GM21576 (cell line): ENCODE measurements around the gene MEP1B.
"Not testable (repeated sequence)": the region's sequence is repeated elsewhere in the genome, so short reads cannot be mapped to it uniquely, and the experiment has no call there.

Experiments
- ATAC-seq: cut with Tn5 transposase; IDR thresholded peaks from one replicate; pipeline ENCODE4 v1.9.1; 2021; ENCODE audit warnings: mild to moderate bottlenecking, moderate library complexity; ENCODE audit not compliant: unreplicated experiment

The MEP1B gene

DNA sequence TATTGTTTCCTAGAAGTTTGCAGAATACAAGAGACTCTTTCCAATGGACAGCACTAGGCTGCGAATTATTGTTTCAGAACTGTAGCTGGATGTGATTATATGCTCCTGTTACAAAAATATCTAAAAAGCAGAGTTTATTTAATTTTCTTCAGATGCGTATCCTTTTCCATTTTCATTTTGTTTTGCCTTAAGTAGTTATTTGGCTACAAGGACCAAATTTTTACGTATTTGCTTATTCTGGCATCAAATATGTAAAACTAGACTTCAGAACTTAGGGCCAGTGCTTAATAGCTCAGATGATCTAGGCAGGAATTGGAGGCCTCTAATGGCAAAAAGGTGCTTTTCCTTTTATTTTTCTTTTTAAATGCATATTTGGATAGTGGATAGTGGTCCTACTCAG, 18.7 kb downstream of the MEP1B start:
- no peak for ATAC-seq

- no peak for ATAC-seq
Observed at GRCh38 chr18:32209685-32210445, 20.0 kb downstream of the MEP1B start.

GRCh38 chr18:32213693-32214092, 23.9 kb downstream of the MEP1B start:
- no peak for ATAC-seq

GRCh38 chr18:32216390-32216789, 26.6 kb downstream of the MEP1B start:
- no peak for ATAC-seq

DNA sequence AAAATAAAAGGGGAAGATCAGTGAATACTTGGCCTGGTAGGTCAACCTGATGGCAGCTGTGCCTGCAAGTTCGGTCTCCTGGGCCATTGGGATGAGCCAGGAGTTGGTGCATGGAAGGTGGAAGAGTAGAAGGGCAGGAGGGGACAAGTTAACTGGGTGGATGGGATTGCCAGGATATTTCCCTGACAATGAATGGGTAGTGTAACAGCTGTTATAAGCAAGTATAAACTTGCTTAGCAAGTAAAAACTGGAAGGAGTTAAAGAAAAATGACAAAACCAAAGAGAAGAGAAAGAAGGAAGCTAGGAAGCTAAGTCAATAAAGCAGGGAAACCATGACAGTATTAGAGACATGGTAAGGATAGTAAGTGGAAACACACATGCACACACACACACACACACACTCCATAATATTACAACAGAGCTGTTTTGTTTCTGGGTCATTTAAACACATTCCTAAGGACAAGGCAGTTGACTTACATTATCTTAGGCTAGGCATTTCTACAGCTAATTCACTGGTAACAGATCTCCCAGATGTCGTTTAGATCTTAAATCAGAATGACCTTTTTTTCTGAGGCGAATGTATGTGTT, 29.7 kb downstream of the MEP1B start:
- ATAC-seq: no peak

GRCh38 chr18:32233348-32233747, 43.5 kb downstream of the MEP1B start:
- not testable (repeated sequence) for ATAC-seq

DNA sequence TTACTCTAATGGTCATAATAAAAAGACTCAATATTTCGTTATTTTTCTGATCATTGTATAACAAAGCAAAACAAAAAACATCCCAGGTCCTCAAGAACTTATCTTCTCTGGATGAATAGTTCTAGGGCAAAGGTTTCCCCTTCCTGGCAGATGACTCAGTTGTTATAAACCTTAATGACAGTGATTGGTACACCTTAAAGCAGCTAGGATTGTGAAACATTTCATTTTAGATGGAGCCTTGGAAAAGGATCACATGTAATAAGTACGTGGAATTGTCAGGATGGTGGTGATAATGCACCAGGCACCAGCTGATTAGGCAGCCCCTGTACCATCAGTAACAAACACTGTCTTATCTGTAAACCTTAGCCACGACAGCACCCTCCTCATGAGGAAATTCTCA, 47.2 kb downstream of the MEP1B start:
- no peak for ATAC-seq

- no peak for ATAC-seq
Observed at GRCh38 chr18:32238635-32239268, 48.9 kb downstream of the MEP1B start.

- ATAC-seq: no peak
Observed at GRCh38 chr18:32242395-32242794, 52.6 kb downstream of the MEP1B start.

DNA sequence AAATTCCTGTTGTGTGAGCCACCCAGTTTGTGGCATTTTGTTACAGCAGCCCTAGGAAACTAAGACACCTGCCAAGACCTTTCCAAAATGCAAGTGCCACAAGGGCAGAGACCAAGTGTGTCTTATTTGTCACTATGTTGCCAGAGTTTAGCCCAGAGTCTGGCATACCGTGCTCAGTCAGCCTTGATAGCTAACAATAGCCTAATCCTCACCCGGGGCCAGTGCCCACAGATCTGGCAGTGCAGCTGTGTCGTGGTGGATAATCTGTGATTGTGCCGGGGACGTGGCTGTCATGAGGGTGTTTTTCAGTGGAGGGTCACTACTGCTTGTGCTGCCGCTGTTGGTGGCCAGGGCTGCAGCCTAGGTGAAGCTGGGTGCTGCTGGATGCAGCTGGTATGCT, 53.5 kb downstream of the MEP1B start:
- no peak for ATAC-seq

DNA sequence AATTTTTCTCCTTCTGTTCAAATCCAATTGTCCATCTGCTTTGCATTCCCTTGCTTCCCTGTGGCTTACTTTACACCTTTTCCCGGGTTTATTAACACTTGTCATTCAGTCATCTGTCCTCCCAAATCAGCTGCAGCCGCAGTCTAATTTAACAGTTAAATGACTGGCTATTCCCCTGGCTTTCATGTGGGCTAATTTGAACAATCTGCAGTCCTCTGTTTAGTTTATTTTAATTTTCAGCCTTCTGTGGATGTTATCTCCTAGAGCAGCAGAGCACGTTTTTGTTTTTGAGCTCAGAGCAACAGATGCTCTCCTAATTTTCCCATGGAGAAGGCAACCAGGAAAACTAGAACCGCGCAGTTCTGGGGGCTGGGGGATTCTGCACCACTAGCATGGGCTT, 55.0 kb downstream of the MEP1B start:
- ATAC-seq: no peak

DNA sequence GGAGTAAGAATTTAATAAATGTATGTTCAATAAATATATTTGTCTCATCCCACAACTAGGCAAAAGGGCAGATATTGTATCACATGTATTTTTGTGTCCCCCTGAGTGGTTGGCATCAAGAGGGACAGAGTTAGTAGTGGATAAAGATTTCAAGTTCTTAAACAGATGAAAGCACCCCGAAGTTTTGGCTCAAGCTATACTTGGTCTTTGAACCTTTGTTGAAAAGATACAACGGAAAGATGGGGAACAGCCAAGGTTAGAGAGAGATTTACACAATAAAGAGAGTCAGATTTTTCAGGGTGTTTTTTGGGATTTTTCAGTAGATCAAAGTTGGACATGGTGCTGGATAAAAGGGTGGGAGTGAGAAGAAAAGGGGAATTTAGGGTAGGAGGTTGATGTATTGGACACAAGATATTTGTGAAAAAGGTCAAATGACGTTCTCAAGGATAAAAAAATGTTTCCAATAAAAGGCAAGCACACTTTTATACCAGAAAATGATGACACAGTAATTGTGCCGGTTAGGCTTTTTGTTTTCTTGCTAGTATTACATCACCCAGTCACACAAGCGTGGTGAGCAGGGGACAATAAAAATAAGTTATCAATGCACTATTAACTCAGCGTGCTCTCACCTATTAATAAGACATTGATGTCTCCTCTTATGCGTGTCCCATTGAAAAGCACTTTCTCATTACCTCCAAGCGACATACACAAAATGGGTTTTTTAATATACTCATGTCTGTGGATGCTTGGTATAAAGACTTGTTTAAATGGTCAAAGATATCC, 59.5 kb downstream of the MEP1B start:
- ATAC-seq: no peak

DNA sequence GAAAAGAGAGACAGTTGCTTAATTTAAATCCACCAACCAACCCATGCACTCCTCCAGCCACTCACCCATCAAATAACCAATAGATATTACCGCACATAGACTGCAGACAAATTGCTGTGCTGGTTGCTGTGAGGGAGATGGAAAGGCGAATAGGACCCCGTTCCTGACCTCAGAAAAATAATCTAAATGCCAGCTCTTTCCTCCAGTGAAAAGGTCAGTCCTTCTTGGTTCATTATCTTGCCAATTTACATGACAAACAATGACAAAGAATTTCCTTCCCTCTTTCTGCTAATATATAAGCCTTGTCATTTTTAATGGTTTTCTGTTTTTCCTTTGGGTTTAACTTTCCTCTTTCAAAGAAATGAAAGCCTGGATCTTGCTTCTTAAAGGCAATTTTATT, 61.6 kb downstream of the MEP1B start:
- no peak for ATAC-seq

DNA sequence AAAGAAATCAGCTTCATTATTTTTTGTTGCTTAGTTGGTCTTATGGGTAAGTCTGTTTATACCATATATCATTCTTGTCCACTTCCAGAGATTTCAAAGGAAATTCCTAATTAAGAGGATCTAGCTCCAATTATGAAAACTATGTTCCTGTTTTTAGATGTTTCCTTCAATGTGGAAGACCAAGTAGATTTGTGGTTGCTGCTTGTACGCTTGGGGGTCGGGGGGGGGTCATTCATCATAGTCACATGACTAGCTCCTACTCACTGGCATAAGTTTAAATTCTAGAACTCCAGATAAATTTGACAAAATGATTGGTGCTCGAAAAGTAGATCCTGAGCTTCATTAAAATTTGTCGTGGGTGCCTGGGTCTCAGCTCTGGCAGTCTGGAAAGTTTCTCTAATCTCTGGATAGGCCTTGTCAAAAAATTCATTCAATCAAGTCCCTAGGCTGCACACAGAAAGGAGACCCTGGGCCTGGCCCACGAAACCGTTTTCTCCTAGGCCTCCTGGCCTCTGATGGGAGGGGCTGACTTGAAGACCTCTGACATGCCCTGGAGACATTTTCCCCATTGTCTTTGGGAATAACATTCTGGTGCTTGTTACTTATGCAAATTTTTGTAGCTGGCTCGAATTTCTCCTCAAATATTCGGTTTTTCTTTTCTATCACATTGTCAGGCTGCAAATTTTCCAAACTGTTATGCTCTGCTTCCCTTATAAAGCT, 62.5 kb downstream of the MEP1B start:
- ATAC-seq: no peak

DNA sequence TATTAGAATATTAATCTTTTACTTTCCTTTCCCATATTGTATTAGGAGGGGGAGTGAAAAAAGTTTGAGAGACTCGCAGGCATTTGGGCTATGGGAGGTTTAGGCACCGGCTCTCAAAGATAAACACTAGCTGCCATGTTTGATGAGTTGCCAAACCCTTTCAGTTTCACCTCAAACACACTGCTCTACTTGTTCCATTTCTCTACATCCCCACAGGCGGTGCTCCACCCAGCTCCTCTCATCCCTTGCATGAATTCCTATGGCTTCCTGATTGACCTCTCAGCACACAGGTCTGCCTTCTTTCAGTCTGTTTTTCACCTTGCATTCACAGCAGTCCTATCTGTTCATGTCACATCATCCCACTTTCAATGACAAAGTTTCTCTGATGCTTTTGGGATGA, 65.7 kb downstream of the MEP1B start:
- no peak for ATAC-seq

DNA sequence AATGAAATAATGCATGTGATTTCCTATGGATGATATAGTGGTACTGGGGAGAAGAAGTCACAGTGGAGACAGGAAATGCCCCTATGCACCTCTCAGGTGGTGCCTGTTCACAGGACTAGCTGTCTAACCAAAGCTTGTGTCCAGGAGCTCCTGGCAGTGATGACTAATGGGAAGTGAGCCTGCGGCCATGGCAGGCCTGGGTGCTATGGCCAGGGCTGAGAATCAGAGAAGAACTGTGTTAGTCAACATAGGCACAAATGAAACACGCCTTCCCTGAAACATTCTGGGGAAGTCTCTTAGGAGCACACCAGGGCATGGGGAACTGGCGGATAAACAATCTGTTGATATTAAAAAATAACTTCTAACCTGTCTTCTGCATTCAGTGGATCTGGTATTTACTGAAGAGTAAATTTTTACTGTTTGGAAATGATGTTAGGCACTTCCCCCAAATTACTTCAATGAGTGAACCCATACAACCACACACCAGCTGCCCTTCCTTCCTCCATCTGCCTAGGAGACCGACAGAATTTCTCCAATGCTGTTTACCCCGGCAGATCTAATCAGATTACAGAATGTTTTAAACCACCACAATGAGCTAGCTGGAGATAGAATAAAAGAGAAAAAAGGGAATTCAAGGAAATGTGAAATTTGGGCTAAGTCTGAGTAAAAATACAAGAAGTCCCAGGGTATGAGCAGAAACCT, 67.4 kb downstream of the MEP1B start:
- ATAC-seq: no peak

- no peak for ATAC-seq
Observed at GRCh38 chr18:32258148-32258547, 68.3 kb downstream of the MEP1B start.

- peak; percentile 61 for ATAC-seq
Observed at GRCh38 chr18:32258558-32259204, 68.8 kb downstream of the MEP1B start.

DNA sequence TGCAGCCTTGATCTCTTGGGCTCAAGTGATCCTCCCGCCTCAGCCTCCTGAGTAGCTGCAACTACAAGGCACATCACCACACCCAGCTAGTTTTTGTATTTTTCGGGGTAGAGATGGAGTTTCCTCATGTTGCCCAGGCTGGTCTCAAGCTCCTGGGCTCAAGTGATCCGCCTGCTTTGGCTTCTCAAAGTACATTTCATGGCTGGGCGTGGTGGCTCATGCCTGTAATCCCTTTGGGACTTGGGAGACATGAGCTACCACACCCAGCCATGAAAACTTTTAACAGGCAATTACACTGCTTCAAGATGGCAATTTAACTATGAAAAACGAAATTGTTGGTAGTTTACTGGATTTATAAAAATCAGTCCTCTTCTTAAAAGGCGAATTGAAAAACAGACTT, 69.7 kb downstream of the MEP1B start:
- no peak for ATAC-seq

GRCh38 chr18:32261003-32261402, 71.2 kb downstream of the MEP1B start:
- ATAC-seq: no peak
